GM12878 (cell line): ENCODE results near the gene ITSN2. TPM values are rescaled to one million over a fixed set of nuclear protein-coding genes. Genes with fewer than 3 reads are reported as not detected.

ENCODE experiments used
- ATAC-seq: fragments of 200-7000 bp; cut with Tn5 transposase; 3 replicates; pipeline ENCODE4 v1.9.1; 2020; ENCODE audit warnings: mild to moderate bottlenecking, moderate library complexity
- BruUV-seq: library from RNA; stranded (reverse); fragments of 400-500 nt; replicated peaks from 2 replicates; lab custom pipeline; 2021; lab: Mats Ljungman, UMichigan
- CTCF ChIA-PET: fragments of 300-600 bp; sonication (Branson Sonifier 250); formaldehyde crosslinking; extraction: SDS; loops from one replicate; lab custom pipeline; 2021; ENCODE audit warnings: inconsistent platforms; lab: Yijun Ruan, JAX
- POLR2A ChIA-PET: fragments of 350-600 bp; formaldehyde crosslinking; extraction: SDS; loops from one replicate; lab custom pipeline; 2021; ENCODE audit warnings: inconsistent platforms; lab: Charles Lee
- RAD21 ChIA-PET: fragments of 300-600 bp; sonication (Branson Sonifier 250); formaldehyde crosslinking; loops from one replicate; lab custom pipeline; 2023; ENCODE audit warnings: antibody characterized with exemption; ENCODE audit not compliant: unreplicated experiment; lab: Charles Lee
- SMC1A ChIA-PET: fragments of 300-600 bp; sonication (Branson Sonifier 250); formaldehyde crosslinking; loops from one replicate; lab custom pipeline; 2023; ENCODE audit not compliant: unreplicated experiment, uncharacterized antibody; lab: Charles Lee
- DNase-seq: peaks from one replicate; pipeline ENCODE4 v3.0.0-alpha.2; 2011; ENCODE audit warnings: low read depth, low spot score
- FAIRE-seq: peaks from 3 replicates; lab custom pipeline; 2011; peaks lifted over from hg19 to GRCh38; lab: Jason Lieb, UNC
- H2AFZ ChIP-seq: 2 replicates; pipeline ENCODE4 v1.6.0; 2011; ENCODE audit warnings: low read depth, low read length, control low read depth; ENCODE audit not compliant: control insufficient read depth
- H3K27ac ChIP-seq: 2 replicates; pipeline ENCODE4 v1.5.1; 2011; ENCODE audit warnings: control low read depth; ENCODE audit not compliant: control insufficient read depth, insufficient read depth
- H3K27me3 ChIP-seq, 2 experiments: replicated peaks in 1 of 2; 2 replicates each; pipeline versions ENCODE4 v1.6.0 to v1.6.1; 2011; ENCODE audit warnings: low read length in 1 of 2; ENCODE audit not compliant: control insufficient read depth in 2 of 2, insufficient read depth in 2 of 2
- H3K36me3 ChIP-seq, 2 experiments: 2 replicates each; pipeline ENCODE4 v1.5.1; 2011; ENCODE audit warnings: low read length in 1 of 2; ENCODE audit not compliant: control insufficient read depth in 2 of 2, insufficient read depth in 2 of 2
- H3K4me1 ChIP-seq: 2 replicates; pipeline ENCODE4 v1.6.1; 2011; ENCODE audit warnings: mild to moderate bottlenecking, low read length, moderate library complexity, mixed read lengths; ENCODE audit not compliant: control insufficient read depth, insufficient read depth
- H3K4me2 ChIP-seq: 2 replicates; pipeline ENCODE4 v1.6.0; 2011; ENCODE audit warnings: control low read depth; ENCODE audit not compliant: control insufficient read depth, insufficient read depth
- H3K4me3 ChIP-seq: fragments of 200-600 bp; sonication (generic); 2 replicates; pipeline ENCODE4 v1.5.1; 2016
- H3K79me2 ChIP-seq: 2 replicates; pipeline ENCODE4 v1.6.0; 2011; ENCODE audit warnings: low read length; ENCODE audit not compliant: control insufficient read depth, insufficient read depth
- H3K9ac ChIP-seq: 2 replicates; pipeline ENCODE4 v1.8.0; 2011; ENCODE audit warnings: low read length, control low read depth, mixed read lengths; ENCODE audit not compliant: control insufficient read depth, insufficient read depth
- H3K9me3 ChIP-seq: replicated peaks from 3 replicates; pipeline ENCODE4 v1.5.1; 2011; ENCODE audit warnings: mild to moderate bottlenecking, low read length; ENCODE audit not compliant: control insufficient read depth, insufficient read depth
- H4K20me1 ChIP-seq: 2 replicates; pipeline ENCODE4 v1.6.0; 2011; ENCODE audit not compliant: control insufficient read depth, insufficient read depth
- CTCF ChIP-seq, 3 experiments: IDR thresholded peaks in 2 of 3; conservative IDR thresholded peaks in 1 of 3; 2 replicates each; pipeline ENCODE4 v1.5.1; 2011; ENCODE audit warnings: low read depth in 3 of 3, low read length in 3 of 3, mild to moderate bottlenecking in 3 of 3, control low read depth in 2 of 3, moderate library complexity in 2 of 3, inconsistent platforms in 1 of 3, mixed read lengths in 1 of 3; ENCODE audit not compliant: control insufficient read depth in 2 of 3, insufficient read depth in 1 of 3; ENCODE audit errors: extremely low read depth in 1 of 3
- EGR1 ChIP-seq, 2 experiments: IDR thresholded peaks; 1 replicate in 1 of 2; 2 replicates in 1 of 2; pipeline ENCODE4 v1.6.1; 2011 to 2012; ENCODE audit warnings: low read depth in 2 of 2, low read length in 2 of 2, borderline replicate concordance in 1 of 2, mild to moderate bottlenecking in 1 of 2, moderate library complexity in 1 of 2
- FOXM1 ChIP-seq: IDR thresholded peaks from 2 replicates; pipeline ENCODE4 v1.6.1; 2012; ENCODE audit warnings: low read depth, mild to moderate bottlenecking, inconsistent platforms, low read length, moderate library complexity
- IKZF1 ChIP-seq: fragments of 450-650 bp; conservative IDR thresholded peaks from 2 replicates; pipeline ENCODE4 v1.6.1; 2017; ENCODE audit warnings: antibody characterized with exemption, mild to moderate bottlenecking
- IRF3 ChIP-seq: fragments of 450-650 bp; IDR thresholded peaks from 2 replicates; pipeline ENCODE4 v1.6.1; 2014; ENCODE audit warnings: mild to moderate bottlenecking
- JUND ChIP-seq: IDR thresholded peaks from 2 replicates; pipeline ENCODE4 v1.6.1; 2012; ENCODE audit warnings: low read depth, mild to moderate bottlenecking, low read length, improper control_type of control experiment, moderate library complexity
- MEF2A ChIP-seq: IDR thresholded peaks from 2 replicates; pipeline ENCODE4 v1.6.1; 2011; ENCODE audit warnings: low read depth, mild to moderate bottlenecking, low read length, moderate library complexity; ENCODE audit not compliant: insufficient read depth
- PML ChIP-seq: IDR thresholded peaks from 2 replicates; pipeline ENCODE4 v1.6.1; 2012; ENCODE audit warnings: low read length, inconsistent platforms
- POLR2AphosphoS2 ChIP-seq: IDR thresholded peaks from 2 replicates; pipeline ENCODE4 v1.6.1; 2011; ENCODE audit warnings: low read depth, mild to moderate bottlenecking, low read length, improper control_type of control experiment, moderate library complexity
- TCF7 ChIP-seq: IDR thresholded peaks from 2 replicates; pipeline ENCODE4 v1.6.1; 2014; ENCODE audit warnings: antibody characterized with exemption, borderline replicate concordance
- whole genome bisulfite sequencing: methylation state at CpG from one replicate; pipeline ENCODE4 v1.1.6; 2016; ENCODE audit warnings: low lambda C conversion rate; ENCODE audit not compliant: insufficient replicate concordance, insufficient coverage; ENCODE audit errors: missing lambda C conversion rate; 5-methylcytosine and 5-hydroxymethylcytosine counted together
- in situ Hi-C: fragments of 300-500 bp; cut with MboI; formaldehyde crosslinking; loops from 9 replicates; pipeline ENCODE4 v1.14.3; 2018; ENCODE audit warnings: mixed read lengths
- intact Hi-C: fragments of 100-400 bp; cut with micrococcal nuclease; formaldehyde crosslinking; loops from one replicate; pipeline ENCODE4 v1.14.2; 2022; ENCODE audit not compliant: unreplicated experiment
- polyA plus RNA-seq, 11 experiments: library from polyadenylated mRNA; depleted of rRNA in 4 of 11; unstranded in 6 of 11; stranded (reverse) in 5 of 11; fragments of >200 nt; fragmentation: Nextera tagmentation in 4 of 11; fragmentation: Illumina TruSeq in 1 of 11; extraction: Ambion mirVana in 4 of 11; extraction: Trizol in 1 of 11; gene quantifications; 1 replicate in 1 of 11; 2 replicates in 10 of 11; pipeline versions ENCODE4 v1.2.1 to v1.2.3, GENCODE V29; 2011 to 2016; ENCODE audit warnings: inconsistent platforms in 2 of 11, missing spikeins in 2 of 11, low read depth in 1 of 11
- total RNA-seq, 4 experiments: library from RNA; depleted of rRNA in 3 of 4; stranded (reverse); fragments of >200 nt in 3 of 4; fragmentation: Illumina TruSeq in 1 of 4; extraction: Trizol in 1 of 4; gene quantifications; 2 replicates each; pipeline versions ENCODE4 v1.2.1 to v1.2.3, GENCODE V29; 2013 to 2021

ITSN2 gene
- total and polyA plus RNA-seq, 10 of the 15 experiments (the other 5 are each of a cell fraction or from before 2014, with no cell fraction given): 20.5 to 80.0 (median 54.7) TPM

GRCh38 chr2:24332791-24333540 is 27.4 kb downstream of the ITSN2 start:
- in situ Hi-C loops: no loop called here
- DNase-seq: no peak
- peaks cover 35% of the 10 kb centered on the region for H3K4me1 ChIP-seq
- H3K4me2 ChIP-seq: no peak overlapping the region; the same call in 1 of the 2 replicates
- FAIRE-seq: no peak
- no TSS peak for BruUV-seq
- peak; percentile 12; the same call in 2 of the 3 replicates for ATAC-seq
- no peaks in the 10 kb centered on the region for H3K9me3 ChIP-seq
- H3K36me3 ChIP-seq: no peaks in the 10 kb centered on the region
- WGBS: 94% methylated on average over 2 of the region's 2 CpGs
- no peak overlapping the region for H3K4me3 ChIP-seq
- H3K9ac ChIP-seq: no peak overlapping the region
- H3K27me3 ChIP-seq: no peaks in the 10 kb centered on the region
- H4K20me1 ChIP-seq: no peaks in the 10 kb centered on the region
- POLR2A ChIA-PET: interaction anchor here (0.8 to 1.8 kb wide), 7 partner anchors 9 to 26 kb away, joined by 3 to 10 read pairs (median 5); no protein-coding TSS in a partner anchor
- RAD21 ChIA-PET: interaction anchor here (0.7 to 6.4 kb wide), 7 partner anchors 9 to 406 kb away, joined by 3 to 55 read pairs (median 4); partner anchors contain the start of gene ATAD2B
- H3K79me2 ChIP-seq: peaks cover 76% of the 10 kb centered on the region
- no peak overlapping the region for H2AFZ ChIP-seq
- TF ChIP-seq TCF7 (no peak), FOXM1 (no peak), PML (no peak), JUND (no peak), CTCF (IDR thresholded peaks at IDR 0.05 in 2 of 3, conservative IDR thresholded peaks at IDR 0.05 in 1 of 3; ENCODE audit: control insufficient read depth in 2 of 3, extremely low read depth in 1 of 3, insufficient read depth in 1 of 3, low read depth in 3 of 3, low read length in 3 of 3) (no peak), IKZF1 (no peak), EGR1 (IDR thresholded peaks at IDR 0.05; ENCODE audit: borderline replicate concordance in 1 of 2, low read depth in 2 of 2, low read length in 2 of 2) (no peak), MEF2A (no peak), POLR2AphosphoS2 (no peak), IRF3 (no peak)
- TF ChIP-seq, all 136 proteins: peak for 0
- peak overlapping the region; percentile 56 for H3K27ac ChIP-seq
- CTCF ChIA-PET: interaction anchor here (0.6 to 5.4 kb wide), 3 partner anchors 9 to 248 kb away, joined by 3 to 40 read pairs (median 3); partner anchors contain the start of gene TP53I3
- SMC1A ChIA-PET: interaction anchor here (1.2 to 6.9 kb wide), 8 partner anchors 9 to 31 kb away, joined by 3 to 102 read pairs (median 4); no protein-coding TSS in a partner anchor
- intact Hi-C loops: no loop called here
